ENCODE results near the gene CUL9. TPM values are rescaled to one million over a fixed set of nuclear protein-coding genes. Genes with fewer than 3 reads are reported as not detected.
A peak's percentile ranks its signal among the peaks of the same experiment; 100 is the strongest.

Gene CUL9
- total RNA-seq, 4 donors from 2014 or later: 41.1 to 69.9 (median 50.3) TPM

- WGBS, 2 donors (ENCODE audit: low coverage in 1 of 2): 33 to 48% methylated on average over 1 of the region's 1 CpG
- Histone ChIP-seq H3K27me3 (no peaks in the 10 kb centered on the region), H3K4me1 (peaks cover 0 to 3% (median 1%) of the 10 kb centered on the region in 4 donors), H3K27ac (no peak overlapping the region), H3K36me3 (peaks cover 0 to 5% (median 0%) of the 10 kb centered on the region in 4 donors), H3K4me3 (no peak overlapping the region), H3K9me3 (no peaks in the 10 kb centered on the region)
- in situ Hi-C loops (cut with MboI; ENCODE audit: low pct_ligation_motif_present in 1 of 4, low pct_unique_long_range_greater_than_20kb in 1 of 4, low sequenced_read_pairs in 3 of 4): no loop called here
- intact Hi-C loops (cut with DNase I; ENCODE audit: low total_unique reads): no loop called here
- no peak for DNase-seq
- TF ChIP-seq CTCF (IDR thresholded peaks at IDR 0.05) (peak in 1 of 5 experiments; percentile 15), POLR2AphosphoS5 (IDR thresholded peaks at IDR 0.05) (no peak)
These were observed 30.0 kb downstream of the CUL9 start for GRCh38 chr6:43211955-43212354.

- TF ChIP-seq CTCF (IDR thresholded peaks at IDR 0.05) (no peak), POLR2AphosphoS5 (IDR thresholded peaks at IDR 0.05) (no peak), EP300 (IDR thresholded peaks at IDR 0.05; ENCODE audit: low read depth) (no peak), POLR2A (IDR thresholded peaks at IDR 0.05) (no peak)
- no peak overlapping the region for H3K27ac ChIP-seq
- peaks cover 0 to 8% (median 0%) of the 10 kb centered on the region in 4 donors for H3K36me3 ChIP-seq
- 88% methylated on average over 11 of the region's 11 CpGs; no CpG with 5 or more reads in 1 of the 2 donors for WGBS, 2 donors (ENCODE audit: low coverage in 1 of 2)
- intact Hi-C loops (cut with DNase I; ENCODE audit: low total_unique reads): no loop called here
- H3K27me3 ChIP-seq: no peaks in the 10 kb centered on the region
- peaks cover 0 to 3% (median 1%) of the 10 kb centered on the region in 4 donors for H3K4me1 ChIP-seq
- no peak overlapping the region for H3K4me3 ChIP-seq
- DNase-seq: no peak
- in situ Hi-C loops (cut with MboI; ENCODE audit: low pct_ligation_motif_present in 1 of 4, low pct_unique_long_range_greater_than_20kb in 1 of 4, low sequenced_read_pairs in 3 of 4): no loop called here
- no peaks in the 10 kb centered on the region for H3K9me3 ChIP-seq
These were observed 31.4 kb downstream of the CUL9 start for GRCh38 chr6:43213431-43213830.

- Histone ChIP-seq H3K27ac (no peak overlapping the region), H3K4me1 (peaks cover 0 to 3% (median 1%) of the 10 kb centered on the region in 4 donors), H3K4me3 (no peak overlapping the region), H3K9me3 (no peaks in the 10 kb centered on the region), H3K27me3 (no peaks in the 10 kb centered on the region), H3K36me3 (peaks cover 0 to 8% (median 0%) of the 10 kb centered on the region in 4 donors)
- intact Hi-C loops (cut with DNase I; ENCODE audit: low total_unique reads) (no loop called here), in situ Hi-C loops (cut with MboI; ENCODE audit: low pct_ligation_motif_present in 1 of 4, low pct_unique_long_range_greater_than_20kb in 1 of 4, low sequenced_read_pairs in 3 of 4) (no loop called here)
- TF ChIP-seq POLR2A (IDR thresholded peaks at IDR 0.05): no peak
- TF ChIP-seq EP300 (IDR thresholded peaks at IDR 0.05; ENCODE audit: low read depth): no peak
- TF ChIP-seq POLR2AphosphoS5 (IDR thresholded peaks at IDR 0.05): no peak
- no peak for TF ChIP-seq CTCF (IDR thresholded peaks at IDR 0.05)
- no peak for DNase-seq
- WGBS, 2 donors (ENCODE audit: low coverage in 1 of 2): 94 to 100% methylated on average over 1 to 7 of the region's 8 CpGs
These were observed 33.1 kb downstream of the CUL9 start for GRCh38 chr6:43215066-43215465.

GRCh38 chr6:43216200-43216599 lies 34.2 kb downstream of the CUL9 start:
- peaks cover 0 to 8% (median 0%) of the 10 kb centered on the region in 4 donors for H3K36me3 ChIP-seq
- no peak overlapping the region for H3K4me3 ChIP-seq
- no peak for DNase-seq
- TF ChIP-seq POLR2AphosphoS5 (IDR thresholded peaks at IDR 0.05) (no peak), EP300 (IDR thresholded peaks at IDR 0.05; ENCODE audit: low read depth) (no peak), CTCF (IDR thresholded peaks at IDR 0.05) (no peak), POLR2A (IDR thresholded peaks at IDR 0.05) (no peak)
- WGBS, 2 donors (ENCODE audit: low coverage in 1 of 2): 90% methylated on average over 12 of the region's 12 CpGs; no CpG with 5 or more reads in 1 of the 2 donors
- no peaks in the 10 kb centered on the region for H3K9me3 ChIP-seq
- intact Hi-C loops (cut with DNase I; ENCODE audit: low total_unique reads) (no loop called here), in situ Hi-C loops (cut with MboI; ENCODE audit: low pct_ligation_motif_present in 1 of 4, low pct_unique_long_range_greater_than_20kb in 1 of 4, low sequenced_read_pairs in 3 of 4) (no loop called here)
- peaks cover 0 to 3% (median 1%) of the 10 kb centered on the region in 4 donors for H3K4me1 ChIP-seq
- H3K27me3 ChIP-seq: no peaks in the 10 kb centered on the region
- H3K27ac ChIP-seq: no peak overlapping the region
